Measurements from ENCODE around the gene SNX20.

The SNX20 gene

DNA sequence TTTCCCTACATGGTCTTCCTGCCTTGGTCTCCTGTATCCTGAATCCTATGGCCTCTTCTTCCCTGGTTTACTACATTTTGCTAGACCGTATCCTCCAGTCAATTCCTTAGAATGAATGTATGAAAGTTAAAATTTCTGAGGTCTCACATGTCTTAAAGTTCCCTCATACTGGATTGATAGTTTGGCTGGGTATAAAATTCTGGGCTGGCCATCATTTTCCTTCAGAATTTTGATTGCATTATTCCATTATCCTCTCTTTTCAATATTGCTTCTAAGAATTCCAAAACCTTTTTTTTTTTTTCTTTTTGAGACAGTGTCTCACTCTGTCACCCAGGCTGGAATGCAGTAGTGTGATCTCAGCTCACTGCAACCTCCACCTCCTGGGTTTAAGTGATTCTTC lies 23.1 kb upstream of the SNX20 start:
- no peak for DNase-seq

DNA sequence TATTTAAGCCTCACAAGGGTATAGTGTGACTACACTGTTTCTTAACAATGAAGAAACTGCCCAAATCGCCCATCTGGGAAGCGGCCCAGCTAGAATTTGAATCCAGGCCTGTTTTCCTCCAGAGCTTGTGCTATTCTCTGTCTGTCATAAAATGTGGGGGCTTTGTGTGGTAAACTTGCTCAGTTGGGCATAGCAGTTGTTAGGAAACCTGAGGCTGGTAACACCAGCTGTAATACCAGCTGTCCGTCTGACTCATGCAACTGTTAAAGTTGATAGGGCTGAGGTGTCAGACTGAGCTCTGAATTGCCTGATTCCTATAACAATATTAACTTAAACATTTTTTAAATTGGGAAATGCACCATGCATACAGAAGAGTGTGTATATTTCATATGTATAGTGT lies 21.6 kb upstream of the SNX20 start:
- DNase-seq, result peak; percentile 47

DNA sequence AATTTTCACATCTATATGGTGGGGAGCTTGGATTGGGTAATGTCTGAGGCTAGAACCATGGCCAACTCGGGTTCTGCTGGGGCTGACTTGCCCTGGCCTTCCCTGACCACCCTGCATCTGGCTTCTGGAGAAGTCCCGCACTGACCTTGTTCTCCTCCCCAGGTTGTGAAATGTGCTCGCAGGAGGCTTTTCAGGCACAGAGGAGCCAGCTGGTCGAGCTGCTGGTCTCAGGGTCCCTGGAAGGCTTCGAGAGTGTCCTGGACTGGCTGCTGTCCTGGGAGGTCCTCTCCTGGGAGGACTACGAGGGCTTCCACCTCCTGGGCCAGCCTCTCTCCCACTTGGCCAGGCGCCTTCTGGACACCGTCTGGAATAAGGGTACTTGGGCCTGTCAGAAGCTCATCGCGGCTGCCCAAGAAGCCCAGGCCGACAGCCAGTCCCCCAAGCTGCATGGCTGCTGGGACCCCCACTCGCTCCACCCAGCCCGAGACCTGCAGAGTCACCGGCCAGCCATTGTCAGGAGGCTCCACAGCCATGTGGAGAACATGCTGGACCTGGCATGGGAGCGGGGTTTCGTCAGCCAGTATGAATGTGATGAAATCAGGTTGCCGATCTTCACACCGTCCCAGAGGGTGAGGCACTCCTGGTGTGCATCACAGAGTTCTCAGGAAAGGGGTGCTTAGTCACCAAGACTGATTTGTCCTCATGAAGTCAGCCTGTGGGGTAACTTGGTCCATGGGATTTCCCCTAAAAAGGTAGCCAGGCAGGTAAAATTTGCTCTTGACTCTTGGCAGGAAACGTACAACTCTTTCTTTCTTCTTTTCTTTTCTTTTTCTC lies 18.4 kb upstream of the SNX20 start:
- DNase-seq, result peak; percentile 38

DNA sequence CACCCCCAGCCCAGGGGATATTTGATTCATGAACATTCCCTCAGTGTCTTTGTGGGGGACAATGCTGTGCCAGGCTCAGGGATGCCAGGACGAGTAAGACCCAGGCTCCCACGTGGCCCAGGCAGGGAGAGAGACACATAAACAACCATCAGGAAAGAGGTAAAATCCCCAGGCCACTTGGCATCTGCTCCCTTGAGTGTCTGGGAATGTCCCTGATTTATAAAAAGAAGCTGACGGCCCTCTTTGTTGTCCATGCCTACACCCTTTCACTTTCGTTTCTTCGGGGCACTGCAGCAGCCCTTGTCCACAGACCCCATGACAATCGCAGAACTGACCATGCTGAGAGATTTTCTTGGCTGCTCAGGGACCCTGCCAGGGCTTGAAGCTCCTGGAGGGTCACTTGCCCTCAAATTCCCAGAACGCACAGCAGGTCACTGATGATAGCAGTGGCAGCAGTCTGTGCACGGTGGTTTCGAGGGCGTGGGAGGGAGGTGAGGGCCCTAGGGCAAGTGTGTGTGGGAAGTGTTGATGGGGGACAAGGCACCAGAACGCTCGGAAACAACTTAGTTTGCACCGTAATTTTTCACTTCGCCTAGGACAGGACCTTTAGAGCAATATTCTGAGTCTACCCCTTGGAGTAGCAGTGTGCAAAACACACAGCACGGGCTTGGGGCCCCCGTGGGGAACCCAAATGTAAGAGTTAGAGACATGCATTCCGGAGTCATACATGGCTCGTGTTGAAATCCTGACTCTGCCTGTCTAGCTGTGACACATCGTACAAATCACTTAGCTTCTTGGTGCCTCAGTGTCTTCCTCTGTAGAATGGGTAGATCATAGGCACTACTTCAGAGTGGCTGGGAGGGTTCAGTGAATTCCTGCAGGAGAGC lies 17.0 kb upstream of the SNX20 start:
- DNase-seq, result no peak

DNA sequence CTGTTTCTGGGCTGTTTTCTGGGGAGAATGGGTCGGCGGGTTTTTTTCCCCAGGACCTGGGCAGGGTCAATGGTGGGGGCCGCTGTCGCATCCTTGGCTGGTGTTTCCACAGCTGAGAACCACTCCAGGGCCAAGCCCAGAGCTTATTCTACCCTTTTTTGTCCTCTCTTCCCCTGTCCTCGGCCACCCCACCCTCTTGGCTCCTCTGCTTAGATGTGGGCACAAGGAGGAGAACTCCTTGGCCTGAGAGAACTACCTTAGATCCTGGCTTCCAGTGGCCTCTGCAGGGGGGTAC lies 16.3 kb upstream of the SNX20 start:
- no peak for DNase-seq

DNA sequence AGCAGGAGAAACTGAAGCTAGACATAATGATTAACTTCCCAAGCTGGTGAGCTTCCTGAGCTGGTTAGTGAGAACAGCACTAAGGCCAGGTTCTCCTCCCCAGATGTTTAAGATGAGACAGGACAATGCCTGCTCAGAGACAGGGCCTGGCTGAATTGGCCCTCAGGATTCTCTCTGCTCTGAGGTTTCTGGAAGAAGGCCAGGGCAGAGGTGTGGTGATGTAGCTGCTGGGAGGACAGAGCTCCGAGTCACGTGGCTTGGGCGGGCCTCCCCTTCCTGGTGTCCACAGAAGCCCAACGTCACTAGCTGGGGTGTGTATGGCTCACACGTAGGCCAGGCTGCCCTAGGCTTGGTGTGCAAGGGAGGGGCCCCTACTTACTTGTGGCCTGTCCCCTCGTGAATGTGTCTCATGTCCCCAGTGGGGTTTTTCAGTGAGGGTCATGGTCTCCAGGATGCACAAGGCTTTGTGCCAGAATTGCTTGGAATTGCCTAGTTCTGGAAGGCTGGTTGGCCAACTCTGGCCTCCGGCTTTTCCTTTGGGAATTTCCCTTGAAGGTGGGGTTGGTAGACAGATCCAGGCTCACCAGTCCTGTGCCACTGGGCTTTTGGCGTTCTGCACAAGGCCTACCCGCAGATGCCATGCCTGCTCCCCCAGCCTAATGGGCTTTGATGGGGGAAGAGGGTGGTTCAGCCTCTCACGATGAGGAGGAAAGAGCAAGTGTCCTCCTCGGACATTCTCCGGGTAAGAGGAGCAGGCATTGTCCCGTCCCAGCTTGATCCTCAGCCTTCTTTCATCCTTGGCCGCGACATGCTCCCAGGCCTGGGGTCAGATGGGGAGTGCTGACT lies 15.7 kb upstream of the SNX20 start:
- peak; percentile 76 for DNase-seq

DNA sequence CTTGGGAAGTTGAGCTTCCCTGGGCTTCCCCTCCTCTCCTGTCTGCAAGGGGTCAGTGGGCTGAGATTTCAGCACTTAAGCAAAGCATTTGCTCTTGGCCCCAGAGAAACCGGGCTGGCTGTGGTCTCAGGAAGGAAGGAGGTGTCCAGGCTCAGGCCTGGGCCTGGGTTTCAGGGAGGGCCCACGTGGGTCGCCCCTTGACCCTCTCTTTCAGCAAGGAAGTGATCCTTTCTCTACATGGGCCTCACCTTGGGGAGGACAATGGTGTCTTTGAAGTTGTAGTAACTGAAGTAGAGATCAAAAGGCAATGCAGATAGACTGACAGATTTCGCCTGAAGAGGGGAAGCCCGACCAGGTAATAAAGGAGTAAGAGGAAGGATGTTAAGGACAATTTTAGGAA lies 15.0 kb upstream of the SNX20 start:
- DNase-seq, result no peak

DNA sequence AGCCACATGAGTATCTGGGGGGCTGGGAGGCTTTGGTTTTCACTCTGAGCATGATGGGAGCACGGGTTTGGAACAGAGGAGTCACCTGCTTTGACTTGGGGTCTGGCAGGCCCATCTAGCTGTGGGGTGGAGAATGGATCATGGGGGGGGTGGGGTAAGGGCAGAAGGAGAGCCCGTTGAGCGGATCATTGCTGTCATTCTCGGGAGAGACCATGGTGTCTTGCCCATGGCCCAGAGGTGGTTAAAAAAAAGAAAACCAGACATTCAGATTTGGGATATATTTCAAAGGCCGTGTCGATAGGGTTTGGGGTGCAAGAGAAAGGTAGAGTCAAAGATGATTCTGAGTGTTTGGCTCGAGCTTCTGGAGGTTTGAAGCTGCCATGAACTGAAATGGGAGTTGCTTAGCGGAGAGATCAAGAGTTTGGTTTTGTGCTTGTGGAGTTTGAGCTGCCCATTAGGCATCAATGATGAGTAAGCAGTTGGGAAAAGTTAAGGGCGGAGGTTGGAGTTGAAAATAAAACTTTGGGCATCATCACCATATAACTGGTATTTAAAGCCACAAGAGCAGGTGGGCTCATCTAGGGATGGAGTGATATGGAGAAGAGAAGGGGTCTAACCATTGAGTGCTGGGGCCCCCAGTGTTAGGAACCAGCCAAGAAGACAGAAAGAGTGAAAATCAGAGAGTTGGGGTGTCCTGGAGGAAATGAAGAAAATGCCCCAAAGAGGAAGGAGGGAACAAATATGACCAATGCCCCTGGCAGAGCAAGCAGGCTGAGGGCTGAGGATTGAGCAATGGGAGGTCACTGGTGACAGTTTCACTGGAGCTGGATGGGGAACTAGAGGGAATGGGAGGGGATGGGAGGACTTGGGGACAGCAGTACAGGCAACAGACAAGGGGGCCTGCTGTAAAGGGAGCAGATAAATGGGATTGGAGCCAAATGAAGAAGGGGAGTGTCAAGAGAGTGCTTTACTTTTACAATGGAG lies 14.2 kb upstream of the SNX20 start:
- no peak for DNase-seq

DNA sequence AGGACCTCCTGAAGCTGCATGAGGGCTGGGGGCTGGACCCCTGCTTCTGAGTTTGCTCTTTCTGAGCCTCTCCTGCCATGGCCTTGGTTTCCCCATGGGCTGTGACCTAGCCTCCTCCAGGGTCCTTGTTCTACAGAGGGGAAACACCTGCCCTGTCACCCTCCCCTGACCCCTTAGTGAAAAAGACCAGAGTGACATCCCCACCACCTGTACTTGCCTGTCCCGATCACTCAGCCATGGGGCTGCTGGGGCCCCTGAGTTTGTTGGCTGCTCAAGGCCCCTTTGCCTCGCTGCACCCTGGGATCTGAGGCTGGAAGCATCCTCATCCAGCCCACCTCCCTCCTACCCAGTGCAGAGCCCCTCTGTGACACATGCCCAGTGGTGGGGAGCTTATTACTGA lies 13.1 kb upstream of the SNX20 start:
- no peak for DNase-seq

DNA sequence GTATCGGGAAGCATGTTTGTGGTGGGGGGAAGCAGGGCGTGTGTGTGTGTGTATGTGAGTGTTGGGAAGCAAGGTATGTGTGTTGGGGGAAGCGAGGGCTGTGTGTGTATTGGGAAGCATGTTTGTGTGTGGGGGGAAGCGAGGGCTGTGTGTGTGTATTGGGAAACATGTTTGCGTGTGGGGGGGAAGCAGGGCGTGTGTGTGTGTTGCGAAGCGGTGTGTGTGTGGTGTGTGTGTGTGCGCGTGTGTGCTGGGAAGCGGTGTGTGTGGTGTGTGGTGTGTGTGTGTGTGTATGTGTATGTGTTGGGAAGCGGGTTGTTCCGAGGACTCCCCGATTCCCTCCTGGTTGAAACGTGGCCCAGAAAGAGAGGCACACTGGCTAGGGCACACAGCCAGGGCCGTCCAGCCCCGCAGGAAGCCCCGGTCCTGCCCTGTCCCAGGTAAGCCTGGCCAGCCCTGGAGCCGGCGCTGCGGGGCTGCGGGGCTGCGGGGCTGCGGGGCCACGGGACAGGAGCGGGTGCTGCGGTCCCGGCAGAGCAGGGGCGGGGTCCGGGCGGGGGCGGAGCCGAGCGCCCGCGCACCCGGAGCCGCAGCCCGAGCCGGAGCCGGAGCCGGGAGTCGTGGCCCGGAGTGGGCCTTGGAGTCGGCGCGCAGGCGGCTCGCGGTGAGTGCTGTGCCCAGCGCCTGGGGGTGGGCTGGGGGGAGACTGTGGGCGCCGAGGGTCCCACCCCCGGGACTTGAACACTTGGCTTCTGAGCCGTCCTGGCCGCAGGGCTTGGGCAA lies 12.1 kb upstream of the SNX20 start, which contains the start of gene NOD2:
NOD2 (plus strand) TSS at position 608 of the 783 bp plus-strand sequence. CDS start 5,890 bp downstream, outside the sequence.
- no peak for DNase-seq

DNA sequence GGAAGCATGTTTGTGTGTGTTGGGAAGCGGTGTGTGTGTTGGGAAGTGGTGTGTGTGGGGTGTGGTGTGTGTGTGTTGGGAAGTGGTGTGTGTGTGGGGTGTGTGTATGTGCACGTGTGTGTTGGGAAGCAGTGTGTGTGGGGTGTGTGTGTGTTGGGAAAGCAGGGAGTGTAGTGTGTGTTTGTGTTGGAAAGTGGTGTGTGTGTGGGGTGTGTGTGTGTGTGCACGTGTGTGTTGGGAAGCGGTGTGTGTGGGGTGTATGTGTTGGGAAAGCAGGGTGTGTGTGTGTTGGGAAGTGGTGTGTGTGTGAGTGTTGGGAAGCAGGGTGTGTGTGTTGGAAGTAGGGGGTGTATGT lies 11.5 kb upstream of the SNX20 start:
- DNase-seq, result no peak

DNA sequence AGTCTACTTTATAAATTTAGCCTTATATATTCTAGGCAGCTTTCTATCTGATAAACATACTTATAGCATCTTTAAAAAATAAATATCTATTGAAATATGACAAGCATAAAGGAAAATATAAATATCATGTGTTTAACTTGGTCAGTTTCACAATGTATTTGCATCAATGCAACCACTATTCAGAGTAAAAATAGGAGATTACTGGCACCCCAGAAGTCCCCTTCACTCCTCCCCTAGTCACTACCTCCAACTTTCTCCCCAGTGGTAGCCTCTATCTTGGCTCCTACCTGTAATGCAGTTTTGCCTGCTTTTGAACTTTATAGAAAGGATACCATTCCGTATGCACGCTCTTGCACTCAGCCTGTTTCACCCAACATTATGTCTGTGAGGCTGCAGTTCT lies 9.1 kb upstream of the SNX20 start:
- DNase-seq, result no peak

DNA sequence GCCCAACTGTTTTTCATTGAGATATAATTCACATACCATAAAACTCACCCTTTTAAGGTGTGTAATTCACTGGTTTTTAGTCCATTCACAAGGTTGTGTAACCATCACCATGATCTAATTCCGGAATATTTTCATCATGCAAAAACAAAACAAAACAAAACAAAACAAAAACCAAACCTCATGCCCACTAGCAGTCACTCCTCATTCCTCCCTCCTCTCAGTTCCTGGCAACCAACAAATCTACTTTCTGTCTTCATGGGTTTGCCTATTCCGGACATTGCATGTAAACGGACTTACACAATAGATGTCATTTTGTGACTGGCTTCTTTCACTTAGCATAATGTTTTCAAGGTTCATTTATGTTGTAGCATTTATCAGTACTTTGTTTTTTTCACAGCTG lies 7.8 kb upstream of the SNX20 start:
- DNase-seq, result no peak

DNA sequence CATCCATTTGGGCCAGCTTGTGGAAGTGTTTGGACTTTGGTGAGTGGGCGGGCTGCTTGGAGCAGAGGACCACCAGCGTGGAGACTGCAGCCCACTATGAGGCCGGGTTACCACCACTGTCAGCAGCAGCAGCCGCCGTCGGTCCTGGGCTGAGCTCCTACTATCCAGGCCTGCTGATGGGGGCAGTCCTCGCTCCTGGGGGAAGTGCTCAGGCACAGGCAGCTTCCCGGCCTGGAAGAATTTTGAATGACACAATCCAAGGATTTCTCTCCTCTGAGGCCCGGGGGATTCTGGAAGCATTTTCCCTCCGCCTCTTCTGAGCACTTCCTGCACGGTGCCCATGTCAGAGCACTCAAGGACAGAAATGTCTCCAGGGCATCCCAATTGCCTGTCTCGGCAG lies 7.0 kb upstream of the SNX20 start:
- DNase-seq, result no peak

DNA sequence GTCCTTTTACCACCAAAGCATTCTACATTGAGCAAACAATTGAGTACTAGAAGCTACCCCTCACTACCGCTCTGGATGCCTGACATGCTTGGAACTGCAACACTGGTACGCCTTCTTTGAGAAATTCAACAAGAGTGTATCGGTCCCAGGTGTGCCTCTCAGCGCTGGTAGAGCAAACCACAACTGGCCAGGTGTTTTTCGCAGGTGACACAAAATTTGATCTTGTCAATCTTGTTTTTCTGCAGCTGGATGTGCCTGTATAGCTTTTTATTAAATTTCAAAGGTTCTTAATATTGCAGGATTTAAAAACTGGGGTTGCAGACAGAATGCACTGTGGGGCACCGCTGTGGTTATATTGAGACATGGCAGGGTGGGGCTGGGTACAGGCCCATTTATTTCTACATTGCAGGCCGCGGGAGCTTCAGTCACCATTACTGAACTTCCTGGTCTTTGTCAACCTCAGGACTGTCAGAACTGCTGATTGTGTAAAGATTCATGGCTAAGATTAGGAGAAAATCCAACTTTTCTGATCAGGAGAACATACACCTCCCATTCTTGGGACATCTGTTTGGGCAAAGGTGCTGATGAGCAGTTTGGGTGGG lies 4.5 kb upstream of the SNX20 start:
- no peak for DNase-seq

DNA sequence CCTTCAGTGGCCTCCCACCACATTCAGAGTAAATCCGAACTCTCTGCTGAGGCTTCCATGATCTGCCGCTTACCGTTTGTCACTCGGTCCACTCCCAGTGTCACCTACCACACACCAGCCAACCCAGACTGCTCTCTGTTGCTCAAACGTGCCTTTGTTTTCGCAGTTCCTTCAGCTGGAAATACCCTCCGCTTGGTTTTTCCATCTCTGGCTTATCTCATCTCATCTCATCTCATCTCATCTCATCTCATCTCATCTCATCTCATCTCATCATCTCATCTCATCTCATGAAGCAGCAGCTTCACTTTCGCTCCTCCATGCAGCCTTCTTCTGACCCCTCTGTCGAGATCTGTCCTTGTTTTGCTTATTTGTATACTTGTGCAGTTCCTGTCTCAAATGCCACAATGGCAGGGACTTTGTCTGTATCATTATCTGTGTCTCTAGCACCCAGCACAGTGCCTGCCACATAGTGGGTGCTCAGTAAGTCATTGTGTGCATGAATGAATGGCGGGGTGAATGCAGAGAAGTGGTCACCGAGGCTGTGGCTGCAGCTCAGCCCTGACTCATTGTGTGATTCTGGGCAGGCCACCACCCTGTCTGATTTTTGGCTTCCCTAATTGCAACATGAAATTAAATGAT lies 3.8 kb upstream of the SNX20 start:
- DNase-seq, result no peak

DNA sequence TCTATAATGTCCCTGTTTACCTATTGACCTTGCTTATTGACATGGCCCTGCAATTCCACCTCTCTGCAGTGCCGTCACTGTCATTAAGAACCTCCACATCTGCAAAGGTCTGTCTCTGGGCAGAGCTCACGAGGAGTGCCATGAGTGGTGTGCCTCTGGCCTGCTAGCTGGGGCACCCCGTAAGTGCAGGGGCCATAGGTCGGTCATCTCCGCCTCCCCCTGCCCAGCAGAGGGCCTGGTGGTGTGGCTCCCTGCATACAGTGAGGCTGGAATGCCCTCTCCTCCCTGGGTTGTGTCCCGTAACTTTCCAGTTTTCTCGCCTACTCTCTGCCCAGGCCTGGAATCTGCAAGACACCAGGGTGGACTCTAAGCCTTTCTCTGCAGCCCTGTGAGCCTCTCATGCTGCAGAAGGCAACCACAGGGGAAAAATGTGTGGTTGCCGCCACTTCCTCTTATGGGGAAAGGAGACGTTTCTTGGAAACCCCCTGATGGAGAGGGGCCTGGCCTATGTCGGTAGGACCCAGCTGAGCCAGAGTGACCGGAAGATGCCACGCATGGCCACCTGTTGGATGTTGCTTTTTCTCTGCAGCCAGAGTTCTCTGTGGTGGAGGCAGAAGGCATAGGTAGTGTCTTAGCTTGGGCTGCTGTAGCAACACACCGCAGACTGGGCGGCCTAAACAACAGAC lies 2.7 kb upstream of the SNX20 start:
- no peak for DNase-seq

DNA sequence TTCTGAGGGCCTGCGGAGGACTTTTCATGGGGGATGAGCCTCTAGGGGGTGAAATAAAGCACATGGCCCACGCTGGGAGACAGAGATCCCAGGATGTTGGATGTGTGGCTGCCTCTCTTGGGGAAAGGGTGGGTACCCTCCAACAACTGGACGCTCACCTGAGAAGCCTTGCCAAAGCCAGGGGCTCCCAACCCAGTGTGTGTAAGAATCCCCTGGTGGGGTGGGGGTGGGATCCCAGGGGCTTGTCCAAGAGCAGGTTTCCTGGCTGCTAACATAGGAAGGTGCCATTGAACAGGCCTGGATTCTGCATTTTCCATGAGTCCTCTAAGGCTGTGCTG lies 587 bp downstream of the SNX20 start:
- no peak for DNase-seq

DNA sequence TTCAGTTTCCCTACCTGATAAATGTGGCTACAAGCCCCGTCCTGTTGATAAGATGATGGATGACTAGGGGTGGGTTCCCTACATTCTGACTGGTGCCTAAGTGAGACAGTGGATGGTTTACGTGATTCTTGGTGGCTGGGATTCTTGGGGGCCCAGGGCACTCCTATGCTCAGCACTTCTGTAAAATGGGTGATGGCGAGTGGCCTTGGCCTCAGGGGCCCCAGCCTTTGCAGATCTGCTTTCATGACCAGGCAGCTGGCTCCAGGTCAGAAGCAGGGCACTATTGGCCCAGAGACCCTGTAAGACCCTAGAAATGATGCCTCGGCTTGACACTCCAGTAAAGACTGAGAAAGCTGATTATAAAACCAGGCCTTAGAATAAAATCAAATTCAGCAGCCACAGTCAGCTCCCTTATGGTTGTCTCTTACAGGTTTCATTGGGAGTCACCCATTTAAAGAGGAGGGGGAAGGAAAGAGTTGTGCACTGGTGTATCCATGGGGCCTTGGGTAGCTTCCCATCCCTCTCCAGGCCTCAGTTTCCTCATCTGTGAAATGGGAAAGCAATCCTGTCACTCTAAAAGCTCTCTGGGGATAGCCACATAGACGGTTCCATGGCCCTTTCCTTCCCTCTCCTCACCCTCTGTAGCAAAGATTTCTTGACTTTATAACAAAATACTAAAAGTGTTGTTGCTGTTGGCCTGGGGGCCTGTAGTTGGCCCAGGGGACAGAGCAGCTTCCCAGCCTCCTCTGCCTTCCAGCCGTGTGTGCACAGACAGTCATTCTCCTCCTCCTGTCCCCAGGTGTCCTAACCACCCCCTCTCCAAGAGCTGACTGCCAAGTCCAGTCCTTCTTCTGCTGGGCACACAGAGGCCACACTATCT lies 1.2 kb downstream of the SNX20 start:
- DNase-seq, result no peak

Measured in NCI-H226 (cell line).